Fibroblast of lung (primary cell): ENCODE results near the gene PHC2. TPM values are rescaled to one million over a fixed set of nuclear protein-coding genes. Genes with fewer than 3 reads are reported as not detected.

ENCODE experiments used
- DNase-seq, 2 donors: peaks; one replicate each; pipeline versions ENCODE4 v3.0.0 to v3.0.0-alpha.2; 2010; ENCODE audit warnings: low read depth in 2 of 2
- H2AFZ ChIP-seq: 2 replicates; pipeline ENCODE4 v1.5.1; 2012; ENCODE audit warnings: low read length, control low read depth, inconsistent platforms
- H3K27ac ChIP-seq: 2 replicates; pipeline ENCODE4 v1.5.1; 2011; ENCODE audit warnings: low read length, control low read depth; ENCODE audit not compliant: insufficient read depth
- H3K27me3 ChIP-seq: 2 replicates; pipeline ENCODE4 v1.5.1; 2011; ENCODE audit warnings: mild to moderate bottlenecking, low read length; ENCODE audit not compliant: control insufficient read depth, insufficient read depth
- H3K36me3 ChIP-seq: 2 replicates; pipeline ENCODE4 v1.5.1; 2011; ENCODE audit warnings: low read length; ENCODE audit not compliant: control insufficient read depth, insufficient read depth
- H3K4me1 ChIP-seq: 2 replicates; pipeline ENCODE4 v1.5.1; 2011; ENCODE audit warnings: low read length; ENCODE audit not compliant: control insufficient read depth, insufficient read depth; ENCODE audit errors: extremely low read depth
- H3K4me2 ChIP-seq: 2 replicates; pipeline ENCODE4 v1.5.1; 2011; ENCODE audit warnings: low read length, control low read depth; ENCODE audit not compliant: insufficient read depth; ENCODE audit errors: extremely low read depth
- H3K4me3 ChIP-seq, 4 experiments: fragments of 200-600 bp in 1 of 4; sonication (generic) in 1 of 4; replicated peaks in 1 of 4; 2 replicates each; pipeline ENCODE4 v1.5.1; 2011 to 2016; ENCODE audit warnings: low read length in 4 of 4, low read depth in 3 of 4, mild to moderate bottlenecking in 3 of 4, control low read depth in 2 of 4, inconsistent platforms in 1 of 4, mixed read lengths in 1 of 4; ENCODE audit not compliant: insufficient read depth in 1 of 4; ENCODE audit errors: control extremely low read depth in 1 of 4
- H3K79me2 ChIP-seq: 2 replicates; pipeline ENCODE4 v1.5.1; 2012; ENCODE audit warnings: mild to moderate bottlenecking, low read length, inconsistent platforms; ENCODE audit not compliant: control insufficient read depth, insufficient read depth
- H3K9ac ChIP-seq: 2 replicates; pipeline ENCODE4 v1.5.1; 2011; ENCODE audit warnings: mild to moderate bottlenecking, low read length, control low read depth; ENCODE audit not compliant: insufficient read depth
- H3K9me3 ChIP-seq: 2 replicates; pipeline ENCODE4 v1.5.1; 2012; ENCODE audit warnings: low read depth, low read length; ENCODE audit not compliant: control insufficient read depth, insufficient read depth
- H4K20me1 ChIP-seq: 2 replicates; pipeline ENCODE4 v1.5.1; 2011; ENCODE audit warnings: low read length; ENCODE audit not compliant: control insufficient read depth, insufficient read depth; ENCODE audit errors: extremely low read depth
- CTCF ChIP-seq, 2 donors: IDR thresholded peaks in 1 of 2; conservative IDR thresholded peaks in 1 of 2; 1 replicate in 1 of 2; 2 replicates in 1 of 2; pipeline ENCODE4 v1.5.1; 2011 to 2012; ENCODE audit warnings: low read length in 2 of 2, control low read depth in 1 of 2, inconsistent platforms in 1 of 2, low read depth in 1 of 2, mild to moderate bottlenecking in 1 of 2
- EZH2 ChIP-seq: IDR thresholded peaks from 2 replicates; pipeline ENCODE4 v1.5.1; 2012; ENCODE audit warnings: low read length, control low read depth, mild to moderate bottlenecking; ENCODE audit errors: missing control alignments
- polyA plus RNA-seq, 2 donors: library from polyadenylated mRNA; depleted of rRNA in 1 of 2; stranded (reverse) in 1 of 2; unstranded in 1 of 2; fragments of >200 nt; gene quantifications; 2 replicates each; pipeline ENCODE4 v1.2.1, GENCODE V29; 2011 to 2012; ENCODE audit warnings: missing spikeins in 1 of 2
- total RNA-seq: library from RNA; depleted of rRNA; stranded (reverse); fragments of >200 nt; gene quantifications from 2 replicates; pipeline ENCODE4 v1.2.1, GENCODE V29; 2014

The PHC2 gene
- total and polyA plus RNA-seq, 2 donors (not counting 1 experiment from before 2014, with no cell fraction given) = 62.6 to 75.8 TPM

DNA sequence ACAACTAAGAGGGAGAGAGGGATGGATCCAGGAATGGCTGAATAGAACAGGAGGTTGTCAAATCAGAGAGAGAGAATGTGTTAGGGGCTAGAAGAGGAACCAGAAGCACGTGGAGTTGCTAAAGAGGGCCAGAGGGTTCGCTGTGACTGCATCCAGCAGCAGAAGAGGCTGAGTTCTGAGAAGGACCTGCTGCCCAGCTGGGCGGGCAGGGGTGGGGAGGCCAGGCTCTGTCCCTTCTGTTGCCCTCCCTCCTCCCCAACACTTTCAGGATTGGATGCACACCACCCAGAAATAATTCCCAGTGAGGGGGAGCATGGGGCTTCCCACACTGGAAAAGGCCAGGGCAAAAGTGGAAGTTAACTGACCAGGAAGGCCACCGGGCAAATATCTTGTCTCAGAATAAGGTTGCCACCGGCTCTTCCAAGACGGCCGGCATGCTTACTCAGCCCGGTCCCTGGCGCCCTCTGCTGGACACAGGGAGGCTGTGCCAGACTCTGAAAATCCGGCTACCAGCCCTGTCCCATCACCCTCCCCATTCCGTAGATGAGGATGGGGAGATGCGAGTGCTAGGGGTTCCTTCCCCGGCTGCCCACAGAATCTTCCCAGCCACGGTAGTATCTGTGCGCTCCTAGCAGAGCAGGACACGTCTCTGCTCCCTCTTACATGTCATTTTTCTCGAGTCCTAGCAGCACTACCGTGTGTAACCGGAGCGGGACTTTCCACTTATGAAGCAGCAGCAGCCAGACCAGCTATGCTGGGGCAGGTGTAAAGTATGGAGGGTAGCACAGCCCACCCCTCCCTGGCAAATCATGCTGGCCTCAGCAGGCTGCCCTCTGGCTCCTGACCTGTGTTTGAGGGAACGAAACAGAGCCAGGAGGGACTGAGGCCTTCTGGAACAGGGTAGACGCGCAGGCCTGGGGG lies 63.1 kb downstream of the PHC2 start:
- no peak overlapping the region for H2AFZ ChIP-seq
- H3K27ac ChIP-seq = no peak overlapping the region
- peaks cover 29% of the 10 kb centered on the region for H3K4me1 ChIP-seq
- H3K4me3 ChIP-seq = no peak overlapping the region
- no peaks in the 10 kb centered on the region for H3K27me3 ChIP-seq
- H3K9me3 ChIP-seq = no peaks in the 10 kb centered on the region
- H3K36me3 ChIP-seq = peaks cover 16% of the 10 kb centered on the region
- peak; percentile 59 to 82 for DNase-seq
- no peaks in the 10 kb centered on the region for H3K79me2 ChIP-seq
- TF ChIP-seq CTCF (conservative IDR thresholded peaks at IDR 0.05 in 1 of 2, IDR thresholded peaks at IDR 0.05 in 1 of 2; ENCODE audit: low read depth in 1 of 2, low read length in 2 of 2) (peak; percentile 95 to 96), EZH2 (no peak)
- no peak overlapping the region for H3K4me2 ChIP-seq
- H3K9ac ChIP-seq = no peak overlapping the region
- no peaks in the 10 kb centered on the region for H4K20me1 ChIP-seq

DNA sequence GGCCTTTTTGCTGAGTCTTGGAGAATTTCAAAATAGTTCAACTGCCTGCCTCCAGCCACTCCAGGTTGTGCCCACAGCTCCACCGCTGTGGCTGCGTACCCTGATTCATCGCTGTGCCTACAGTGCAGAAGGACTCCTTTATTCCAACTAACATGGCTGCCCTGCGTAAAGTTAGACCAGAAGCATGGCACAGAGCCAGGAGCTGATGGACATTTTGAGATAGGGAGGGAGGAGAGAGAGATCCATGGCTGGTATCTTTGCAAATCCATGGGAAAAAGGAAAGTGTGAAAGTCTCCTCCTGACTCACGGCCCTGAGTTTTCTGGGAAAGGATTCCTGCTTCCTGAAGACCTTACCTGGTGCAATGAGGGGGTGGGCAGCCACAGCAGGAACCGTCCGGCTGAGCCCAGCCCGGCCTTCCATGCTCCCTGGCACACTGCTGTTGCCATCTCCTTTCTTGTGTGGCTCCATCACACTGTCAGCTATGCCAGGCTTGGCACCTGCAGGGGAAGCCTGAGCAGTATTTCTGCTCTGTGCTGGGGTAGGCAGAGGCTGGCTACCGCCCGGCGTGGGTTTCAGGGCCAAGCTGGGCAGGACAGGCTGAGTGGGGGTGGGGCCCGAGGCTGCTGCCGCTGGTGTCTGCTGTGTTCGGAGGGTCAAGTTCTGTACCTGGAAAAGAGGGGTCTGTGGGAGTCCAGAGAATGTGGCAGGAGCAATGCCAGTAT lies 64.0 kb downstream of the PHC2 start:
- Histone ChIP-seq H3K4me1 (peaks cover 29% of the 10 kb centered on the region), H3K27ac (no peak overlapping the region), H4K20me1 (no peaks in the 10 kb centered on the region), H2AFZ (no peak overlapping the region), H3K36me3 (peaks cover 12% of the 10 kb centered on the region), H3K79me2 (no peaks in the 10 kb centered on the region), H3K9me3 (no peaks in the 10 kb centered on the region), H3K4me3 (no peak overlapping the region), H3K27me3 (no peaks in the 10 kb centered on the region), H3K4me2 (no peak overlapping the region), H3K9ac (no peak overlapping the region)
- no peak for TF ChIP-seq CTCF (conservative IDR thresholded peaks at IDR 0.05 in 1 of 2, IDR thresholded peaks at IDR 0.05 in 1 of 2; ENCODE audit: low read depth in 1 of 2, low read length in 2 of 2)
- no peak for TF ChIP-seq EZH2
- DNase-seq = no peak

- Histone ChIP-seq H3K9me3 (no peaks in the 10 kb centered on the region), H4K20me1 (no peaks in the 10 kb centered on the region), H3K79me2 (no peaks in the 10 kb centered on the region), H3K9ac (no peak overlapping the region), H3K4me1 (peaks cover 28% of the 10 kb centered on the region), H2AFZ (no peak overlapping the region), H3K27ac (no peak overlapping the region), H3K36me3 (peaks cover 7% of the 10 kb centered on the region), H3K4me2 (peak overlapping the region; percentile 25), H3K27me3 (no peaks in the 10 kb centered on the region), H3K4me3 (no peak overlapping the region)
- TF ChIP-seq CTCF (conservative IDR thresholded peaks at IDR 0.05 in 1 of 2, IDR thresholded peaks at IDR 0.05 in 1 of 2; ENCODE audit: low read depth in 1 of 2, low read length in 2 of 2) (no peak), EZH2 (no peak)
- DNase-seq = peak; percentile 83 to 87
Observed at GRCh38 chr1:33365560-33365997, 65.3 kb downstream of the PHC2 start.
